Measurements from ENCODE around the gene BAZ1A. TPM values are rescaled to one million over a fixed set of nuclear protein-coding genes. Genes with fewer than 3 reads are reported as not detected.

BAZ1A gene
- total and polyA plus RNA-seq, 4 donors = 14.5 to 19.2 (median 16.9) TPM

DNA sequence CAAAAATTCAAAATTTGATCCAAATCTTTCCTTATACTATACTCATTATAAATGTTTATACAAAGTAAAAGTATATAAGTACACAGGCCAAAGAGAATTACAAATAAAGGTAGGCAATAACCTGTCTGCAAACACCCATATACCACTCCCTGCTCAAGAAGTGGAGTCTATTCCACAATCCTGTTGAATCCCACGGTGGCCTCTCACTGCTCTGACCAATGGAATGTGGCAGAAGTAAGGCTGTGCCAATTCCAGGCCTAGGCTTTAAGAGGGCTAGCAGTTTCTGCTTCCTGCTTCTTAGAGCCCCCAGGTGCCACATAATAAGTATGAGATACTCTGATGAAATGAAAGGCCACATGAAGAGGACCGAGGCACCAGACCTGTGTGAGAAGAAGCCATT lies 80.9 kb downstream of the BAZ1A start:
- Histone ChIP-seq H3K9me3 (ENCODE audit: control insufficient read depth, insufficient read depth, low read length) (peaks cover 3% of the 10 kb centered on the region), H3K27ac (ENCODE audit: low read depth, low read length) (no peak overlapping the region), H3K4me1 (ENCODE audit: control insufficient read depth, insufficient read depth, low read length) (no peaks in the 10 kb centered on the region), H3K36me3 (ENCODE audit: control insufficient read depth, insufficient read depth, low read length) (peaks cover 6% of the 10 kb centered on the region), H3K4me3 (ENCODE audit: low read depth, low read length) (no peak overlapping the region), H3K27me3 (ENCODE audit: control insufficient read depth, insufficient read depth, low read length) (no peaks in the 10 kb centered on the region)
- 100% methylated on average over 1 of the region's 2 CpGs for WGBS (ENCODE audit: insufficient coverage)
- no peak for DNase-seq (ENCODE audit: low read depth in 4 of 6, low spot score in 6 of 6)

DNA sequence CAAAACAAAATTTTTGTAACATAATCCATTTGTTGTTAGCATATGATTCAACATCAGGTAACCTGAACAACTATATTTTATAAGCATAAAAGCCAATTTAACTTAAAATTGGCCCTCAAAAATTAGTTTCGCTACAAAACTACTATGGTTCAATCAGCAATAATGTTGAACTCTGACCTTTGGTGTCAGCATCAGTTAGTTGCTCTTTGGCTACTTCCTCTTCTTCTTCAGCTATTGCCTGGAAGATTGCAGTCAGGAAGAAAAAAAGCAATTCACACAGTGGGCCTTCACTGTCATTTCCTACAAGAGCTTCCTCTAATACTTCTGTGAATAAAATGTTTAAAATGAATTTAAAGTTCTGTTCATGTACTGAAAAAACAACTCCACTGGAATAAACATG lies 82.6 kb downstream of the BAZ1A start:
- Histone ChIP-seq H3K27me3 (ENCODE audit: control insufficient read depth, insufficient read depth, low read length) (no peaks in the 10 kb centered on the region), H3K9me3 (ENCODE audit: control insufficient read depth, insufficient read depth, low read length) (no peaks in the 10 kb centered on the region), H3K4me3 (ENCODE audit: low read depth, low read length) (no peak overlapping the region), H3K27ac (ENCODE audit: low read depth, low read length) (no peak overlapping the region), H3K36me3 (ENCODE audit: control insufficient read depth, insufficient read depth, low read length) (peaks cover 4% of the 10 kb centered on the region), H3K4me1 (ENCODE audit: control insufficient read depth, insufficient read depth, low read length) (no peaks in the 10 kb centered on the region)
- DNase-seq (ENCODE audit: low read depth in 4 of 6, low spot score in 6 of 6) = no peak
- WGBS (ENCODE audit: insufficient coverage) = 100% methylated on average over 1 of the region's 1 CpG

DNA sequence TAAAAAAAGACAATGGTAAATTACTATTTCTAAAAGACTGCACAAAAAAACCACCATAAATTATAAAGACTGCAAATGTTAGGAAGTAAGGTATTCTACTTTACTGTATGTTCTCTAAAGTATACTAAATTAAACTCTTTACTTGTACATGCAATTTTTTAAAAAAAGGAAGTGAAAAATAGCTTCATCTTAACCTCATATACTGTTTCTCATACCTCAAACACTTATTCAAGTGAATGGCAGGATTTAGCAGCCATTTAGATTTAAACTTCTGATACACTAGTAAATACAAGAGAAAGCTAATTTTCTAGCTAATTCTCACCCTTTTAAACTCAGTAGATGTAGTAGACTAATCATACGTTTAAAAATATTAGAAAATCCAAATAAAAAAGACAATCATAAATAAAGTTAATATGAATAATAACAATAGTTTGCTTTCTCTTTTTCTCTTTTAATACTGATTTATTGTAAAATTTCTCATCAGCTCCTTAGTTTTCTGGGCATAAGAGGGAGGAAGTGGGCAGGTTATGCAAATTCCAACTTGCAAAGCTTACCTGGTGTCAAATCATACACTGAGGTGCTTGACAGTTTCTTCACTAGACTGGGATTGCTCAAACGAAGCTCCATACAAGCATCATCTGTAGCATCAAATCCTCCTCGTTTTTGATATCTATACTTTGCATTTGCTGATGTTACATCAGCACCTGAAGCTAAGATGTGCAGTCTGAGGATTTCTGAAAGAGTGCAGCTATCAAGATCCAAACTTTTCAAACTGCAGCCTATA lies 89.7 kb downstream of the BAZ1A start:
- no peaks in the 10 kb centered on the region for H3K27me3 ChIP-seq (ENCODE audit: control insufficient read depth, insufficient read depth, low read length)
- H3K4me3 ChIP-seq (ENCODE audit: low read depth, low read length) = no peak overlapping the region
- H3K36me3 ChIP-seq (ENCODE audit: control insufficient read depth, insufficient read depth, low read length) = peaks cover 14% of the 10 kb centered on the region
- WGBS (ENCODE audit: insufficient coverage) = no CpG with 5 or more reads among the region's 3 CpGs
- no peaks in the 10 kb centered on the region for H3K9me3 ChIP-seq (ENCODE audit: control insufficient read depth, insufficient read depth, low read length)
- no peaks in the 10 kb centered on the region for H3K4me1 ChIP-seq (ENCODE audit: control insufficient read depth, insufficient read depth, low read length)
- H3K27ac ChIP-seq (ENCODE audit: low read depth, low read length) = no peak overlapping the region
- DNase-seq (ENCODE audit: low read depth in 4 of 6, low spot score in 6 of 6) = no peak

DNA sequence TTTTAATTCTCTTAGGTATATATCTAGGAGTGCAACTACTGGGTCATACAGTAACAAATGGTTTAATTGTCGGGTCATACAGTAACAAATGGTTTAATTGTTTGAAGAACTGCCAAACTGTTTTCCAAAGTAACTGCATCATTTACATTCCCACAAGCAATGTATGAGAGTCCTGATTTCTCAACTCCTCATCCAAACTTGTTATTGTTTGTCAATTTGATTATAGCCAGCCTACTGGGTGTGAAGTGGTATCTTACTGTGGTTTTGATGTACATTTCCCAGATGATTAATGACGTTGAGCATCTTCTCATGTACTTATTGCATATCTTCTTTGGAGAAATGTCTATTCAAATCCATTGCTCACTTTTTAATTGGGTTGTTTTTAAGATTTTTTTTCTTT lies 93.1 kb downstream of the BAZ1A start:
- H3K27me3 ChIP-seq (ENCODE audit: control insufficient read depth, insufficient read depth, low read length) = no peaks in the 10 kb centered on the region
- no peak overlapping the region for H3K27ac ChIP-seq (ENCODE audit: low read depth, low read length)
- H3K36me3 ChIP-seq (ENCODE audit: control insufficient read depth, insufficient read depth, low read length) = peaks cover 11% of the 10 kb centered on the region
- no peak overlapping the region for H3K4me3 ChIP-seq (ENCODE audit: low read depth, low read length)
- no peaks in the 10 kb centered on the region for H3K9me3 ChIP-seq (ENCODE audit: control insufficient read depth, insufficient read depth, low read length)
- DNase-seq (ENCODE audit: low read depth in 4 of 6, low spot score in 6 of 6) = no peak
- WGBS (ENCODE audit: insufficient coverage) = no CpG with 5 or more reads among the region's 2 CpGs
- no peaks in the 10 kb centered on the region for H3K4me1 ChIP-seq (ENCODE audit: control insufficient read depth, insufficient read depth, low read length)

DNA sequence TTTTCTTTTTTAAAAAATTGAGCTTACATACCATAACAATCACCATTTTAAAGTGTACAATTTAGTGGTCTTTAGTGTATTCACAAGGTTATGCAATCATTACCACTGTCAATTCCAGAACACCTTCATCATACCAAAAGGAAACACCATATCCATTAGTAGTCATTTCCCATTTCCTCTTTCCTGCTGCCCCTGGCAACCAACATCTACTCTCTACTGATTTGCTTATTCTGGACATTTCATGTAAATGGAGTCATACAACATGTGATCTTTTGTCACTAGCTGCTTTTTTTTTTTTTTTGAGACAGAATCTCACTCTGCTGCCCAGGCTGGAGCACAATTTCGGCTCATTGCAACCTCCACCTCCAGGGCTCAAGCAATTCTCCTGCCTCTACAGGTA lies 93.9 kb downstream of the BAZ1A start:
- no peaks in the 10 kb centered on the region for H3K4me1 ChIP-seq (ENCODE audit: control insufficient read depth, insufficient read depth, low read length)
- WGBS (ENCODE audit: insufficient coverage) = no CpG with 5 or more reads among the region's 1 CpG
- DNase-seq (ENCODE audit: low read depth in 4 of 6, low spot score in 6 of 6) = no peak
- no peak overlapping the region for H3K4me3 ChIP-seq (ENCODE audit: low read depth, low read length)
- H3K27ac ChIP-seq (ENCODE audit: low read depth, low read length) = no peak overlapping the region
- H3K9me3 ChIP-seq (ENCODE audit: control insufficient read depth, insufficient read depth, low read length) = no peaks in the 10 kb centered on the region
- no peaks in the 10 kb centered on the region for H3K27me3 ChIP-seq (ENCODE audit: control insufficient read depth, insufficient read depth, low read length)
- H3K36me3 ChIP-seq (ENCODE audit: control insufficient read depth, insufficient read depth, low read length) = peaks cover 11% of the 10 kb centered on the region

- Histone ChIP-seq H3K4me3 (ENCODE audit: low read depth, low read length) (no peak overlapping the region), H3K27me3 (ENCODE audit: control insufficient read depth, insufficient read depth, low read length) (no peaks in the 10 kb centered on the region), H3K27ac (ENCODE audit: low read depth, low read length) (no peak overlapping the region), H3K36me3 (ENCODE audit: control insufficient read depth, insufficient read depth, low read length) (peaks cover 11% of the 10 kb centered on the region), H3K4me1 (ENCODE audit: control insufficient read depth, insufficient read depth, low read length) (no peaks in the 10 kb centered on the region), H3K9me3 (ENCODE audit: control insufficient read depth, insufficient read depth, low read length) (no peaks in the 10 kb centered on the region)
- no peak for DNase-seq (ENCODE audit: low read depth in 4 of 6, low spot score in 6 of 6)
Measured at GRCh38 chr14:34780646-34781045, 94.5 kb downstream of the BAZ1A start.

GRCh38 chr14:34778744-34779143 lies 96.4 kb downstream of the BAZ1A start:
- 100% methylated on average over 3 of the region's 3 CpGs for WGBS (ENCODE audit: insufficient coverage)
- Histone ChIP-seq H3K4me1 (ENCODE audit: control insufficient read depth, insufficient read depth, low read length) (no peaks in the 10 kb centered on the region), H3K36me3 (ENCODE audit: control insufficient read depth, insufficient read depth, low read length) (peaks cover 5% of the 10 kb centered on the region), H3K27me3 (ENCODE audit: control insufficient read depth, insufficient read depth, low read length) (no peaks in the 10 kb centered on the region), H3K9me3 (ENCODE audit: control insufficient read depth, insufficient read depth, low read length) (no peaks in the 10 kb centered on the region), H3K4me3 (ENCODE audit: low read depth, low read length) (no peak overlapping the region), H3K27ac (ENCODE audit: low read depth, low read length) (no peak overlapping the region)
- no peak for DNase-seq (ENCODE audit: low read depth in 4 of 6, low spot score in 6 of 6)

DNA sequence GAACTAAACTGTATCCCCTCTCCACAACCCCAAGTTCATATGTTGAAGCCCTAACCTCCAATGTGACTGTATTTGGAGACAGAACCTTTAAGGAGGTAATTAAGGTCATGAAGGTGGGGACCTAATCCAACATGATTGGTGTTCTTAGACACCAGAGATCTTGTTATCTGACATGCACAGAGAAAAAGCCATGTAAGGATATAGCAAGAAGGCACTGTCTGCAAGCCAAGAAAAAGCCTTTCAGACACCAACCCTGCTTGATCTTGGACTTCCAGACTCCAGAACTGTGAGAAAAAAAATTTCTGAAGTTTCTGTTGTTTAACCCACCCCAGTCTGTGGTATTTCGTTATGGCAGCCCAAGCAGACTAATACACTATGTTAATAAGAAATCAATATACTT lies 98.5 kb downstream of the BAZ1A start:
- no peak for DNase-seq (ENCODE audit: low read depth in 4 of 6, low spot score in 6 of 6)
- no CpG with 5 or more reads among the region's 1 CpG for WGBS (ENCODE audit: insufficient coverage)
- no peak overlapping the region for H3K4me3 ChIP-seq (ENCODE audit: low read depth, low read length)
- no peak overlapping the region for H3K27ac ChIP-seq (ENCODE audit: low read depth, low read length)
- H3K27me3 ChIP-seq (ENCODE audit: control insufficient read depth, insufficient read depth, low read length) = no peaks in the 10 kb centered on the region
- H3K4me1 ChIP-seq (ENCODE audit: control insufficient read depth, insufficient read depth, low read length) = no peaks in the 10 kb centered on the region
- peaks cover 8% of the 10 kb centered on the region for H3K36me3 ChIP-seq (ENCODE audit: control insufficient read depth, insufficient read depth, low read length)
- no peaks in the 10 kb centered on the region for H3K9me3 ChIP-seq (ENCODE audit: control insufficient read depth, insufficient read depth, low read length)

- no peak for DNase-seq (ENCODE audit: low read depth in 4 of 6, low spot score in 6 of 6)
- 90% methylated on average over 2 of the region's 4 CpGs for WGBS (ENCODE audit: insufficient coverage)
- no peak overlapping the region for H3K27ac ChIP-seq (ENCODE audit: low read depth, low read length)
Measured at GRCh38 chr14:34775922-34776321, 99.2 kb downstream of the BAZ1A start.

GRCh38 chr14:34775342-34775741 lies 99.8 kb downstream of the BAZ1A start:
- 94% methylated on average over 2 of the region's 2 CpGs for WGBS (ENCODE audit: insufficient coverage)
- Histone ChIP-seq H3K4me1 (ENCODE audit: control insufficient read depth, insufficient read depth, low read length) (no peaks in the 10 kb centered on the region), H3K36me3 (ENCODE audit: control insufficient read depth, insufficient read depth, low read length) (peaks cover 4% of the 10 kb centered on the region), H3K27ac (ENCODE audit: low read depth, low read length) (no peak overlapping the region), H3K9me3 (ENCODE audit: control insufficient read depth, insufficient read depth, low read length) (no peaks in the 10 kb centered on the region), H3K4me3 (ENCODE audit: low read depth, low read length) (no peak overlapping the region), H3K27me3 (ENCODE audit: control insufficient read depth, insufficient read depth, low read length) (no peaks in the 10 kb centered on the region)
- DNase-seq (ENCODE audit: low read depth in 4 of 6, low spot score in 6 of 6) = no peak

More at GRCh38 chr14:34775922-34776321, 99.2 kb downstream of the BAZ1A start:
- Histone ChIP-seq H3K9me3 (ENCODE audit: control insufficient read depth, insufficient read depth, low read length) (no peaks in the 10 kb centered on the region), H3K36me3 (ENCODE audit: control insufficient read depth, insufficient read depth, low read length) (peaks cover 4% of the 10 kb centered on the region), H3K27me3 (ENCODE audit: control insufficient read depth, insufficient read depth, low read length) (no peaks in the 10 kb centered on the region), H3K4me3 (ENCODE audit: low read depth, low read length) (no peak overlapping the region), H3K4me1 (ENCODE audit: control insufficient read depth, insufficient read depth, low read length) (no peaks in the 10 kb centered on the region)
